Breast epithelium (tissue), 3 donors: Measurements from ENCODE around the gene NDUFAF2.

Experiments
- CTCF ChIP-seq, 3 donors: fragments of 450-650 bp; IDR thresholded peaks; one replicate each; pipeline ENCODE4 v1.5.1; 2016 to 2017; ENCODE audit warnings: antibody characterized with exemption in 3 of 3, mild to moderate bottlenecking in 3 of 3, moderate library complexity in 3 of 3
- POLR2A ChIP-seq: fragments of 450-650 bp; IDR thresholded peaks from one replicate; pipeline ENCODE4 v1.6.1; 2016; ENCODE audit warnings: antibody characterized with exemption, mild to moderate bottlenecking, moderate library complexity

- TF ChIP-seq CTCF (IDR thresholded peaks at IDR 0.05): no peak
- no peak for TF ChIP-seq POLR2A
Measured at GRCh38 chr5:60916646-60917045, 28.4 kb upstream of the NDUFAF2 start.
